ENCODE data around the gene PEPD. TPM values are rescaled to one million over a fixed set of nuclear protein-coding genes. Genes with fewer than 3 reads are reported as not detected.

The PEPD gene
- total and polyA plus RNA-seq, 10 of the 15 experiments (the other 5 are each of a cell fraction or from before 2014, with no cell fraction given) = 1.4 to 52.0 (median 20.2) TPM

- in situ Hi-C loops (cut with MboI) (no loop called here), intact Hi-C loops (cut with micrococcal nuclease; ENCODE audit: unreplicated experiment) (no loop called here)
- no peaks in the 10 kb centered on the region for H3K9me3 ChIP-seq (replicated peaks; ENCODE audit: control insufficient read depth, insufficient read depth, low read length)
- ChIA-PET POLR2A (no interaction called here), RAD21 (ENCODE audit: unreplicated experiment) (no interaction called here), SMC1A (ENCODE audit: uncharacterized antibody, unreplicated experiment) (no interaction called here), CTCF (no interaction called here)
- ATAC-seq (no peak), DNase-seq (ENCODE audit: low read depth, low spot score) (no peak), FAIRE-seq (no peak)
- H3K79me2 ChIP-seq (ENCODE audit: control insufficient read depth, insufficient read depth, low read length) = no peaks in the 10 kb centered on the region
- 100% methylated on average over 1 of the region's 1 CpG for WGBS (ENCODE audit: insufficient coverage, insufficient replicate concordance, low lambda C conversion rate, missing lambda C conversion rate)
- no peak overlapping the region for H3K9ac ChIP-seq (ENCODE audit: control insufficient read depth, insufficient read depth, low read length)
- no peaks in the 10 kb centered on the region for H3K27me3 ChIP-seq (replicated peaks in 1 of 2; ENCODE audit: control insufficient read depth in 2 of 2, insufficient read depth in 2 of 2, low read length in 1 of 2)
- no peak overlapping the region for H3K4me3 ChIP-seq
- H3K27ac ChIP-seq (ENCODE audit: control insufficient read depth, insufficient read depth) = no peak overlapping the region
- no peak overlapping the region for H2AFZ ChIP-seq (ENCODE audit: control insufficient read depth, low read depth, low read length)
- no peak overlapping the region for H3K4me2 ChIP-seq (ENCODE audit: control insufficient read depth, insufficient read depth)
- no TSS peak for BruUV-seq (replicated peaks)
- TF ChIP-seq MEF2B (IDR thresholded peaks at IDR 0.05; ENCODE audit: partially characterized antibody, poor library complexity, severe bottlenecking) (no peak), BCL3 (IDR thresholded peaks at IDR 0.05; ENCODE audit: borderline replicate concordance, insufficient read depth, low read depth, low read length, poor library complexity, severe bottlenecking) (no peak), TCF12 (IDR thresholded peaks at IDR 0.05; ENCODE audit: low read depth, low read length) (no peak), SPI1 (IDR thresholded peaks at IDR 0.05; ENCODE audit: borderline replicate concordance, insufficient read depth, low read depth, low read length) (no peak), TARDBP (IDR thresholded peaks at IDR 0.05; ENCODE audit: borderline replicate concordance) (no peak), WRNIP1 (IDR thresholded peaks at IDR 0.05; ENCODE audit: borderline replicate concordance, low read depth, low read length) (no peak), MTA2 (IDR thresholded peaks at IDR 0.05; ENCODE audit: low read depth) (no peak), MXI1 (IDR thresholded peaks at IDR 0.05; ENCODE audit: low read depth, low read length) (no peak), CTCF (IDR thresholded peaks at IDR 0.05 in 2 of 3, conservative IDR thresholded peaks at IDR 0.05 in 1 of 3; ENCODE audit: control insufficient read depth in 2 of 3, extremely low read depth in 1 of 3, insufficient read depth in 1 of 3, low read depth in 3 of 3, low read length in 3 of 3) (no peak)
- H4K20me1 ChIP-seq (ENCODE audit: control insufficient read depth, insufficient read depth) = no peaks in the 10 kb centered on the region
- no peaks in the 10 kb centered on the region for H3K36me3 ChIP-seq (ENCODE audit: control insufficient read depth in 2 of 2, insufficient read depth in 2 of 2, low read length in 1 of 2)
- H3K4me1 ChIP-seq (ENCODE audit: control insufficient read depth, insufficient read depth, low read length) = no peaks in the 10 kb centered on the region
Measured at GRCh38 chr19:33506498-33506897, 15.1 kb downstream of the PEPD start.
